ENCODE measurements around the gene FIG4. TPM values are rescaled to one million over a fixed set of nuclear protein-coding genes. Genes with fewer than 3 reads are reported as not detected.

The FIG4 gene
- total RNA-seq, 4 donors from 2014 or later: 4.1 to 35.5 (median 17.4) TPM

DNA sequence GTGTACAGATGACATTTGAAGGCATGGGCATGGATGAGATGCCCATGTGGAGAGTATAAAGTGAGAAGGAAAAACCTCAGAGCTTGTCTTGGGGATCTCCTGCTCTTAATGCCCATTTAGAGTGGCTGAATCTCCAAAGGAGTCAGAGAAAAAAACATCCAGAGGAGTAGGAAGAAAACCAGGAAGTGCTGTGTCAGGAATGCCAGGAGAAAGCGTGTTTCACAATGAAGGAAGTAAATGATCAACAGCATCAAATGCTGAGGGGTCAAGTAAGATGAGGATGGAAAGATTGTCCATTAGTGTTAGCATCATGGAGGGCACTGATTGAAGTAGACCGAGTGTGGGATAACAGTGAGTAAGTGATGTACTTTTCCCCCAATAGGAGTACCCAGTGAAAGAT, 56.1 kb downstream of the FIG4 start:
- TF ChIP-seq POLR2A (IDR thresholded peaks at IDR 0.05): no peak
- TF ChIP-seq, protein P1, sequence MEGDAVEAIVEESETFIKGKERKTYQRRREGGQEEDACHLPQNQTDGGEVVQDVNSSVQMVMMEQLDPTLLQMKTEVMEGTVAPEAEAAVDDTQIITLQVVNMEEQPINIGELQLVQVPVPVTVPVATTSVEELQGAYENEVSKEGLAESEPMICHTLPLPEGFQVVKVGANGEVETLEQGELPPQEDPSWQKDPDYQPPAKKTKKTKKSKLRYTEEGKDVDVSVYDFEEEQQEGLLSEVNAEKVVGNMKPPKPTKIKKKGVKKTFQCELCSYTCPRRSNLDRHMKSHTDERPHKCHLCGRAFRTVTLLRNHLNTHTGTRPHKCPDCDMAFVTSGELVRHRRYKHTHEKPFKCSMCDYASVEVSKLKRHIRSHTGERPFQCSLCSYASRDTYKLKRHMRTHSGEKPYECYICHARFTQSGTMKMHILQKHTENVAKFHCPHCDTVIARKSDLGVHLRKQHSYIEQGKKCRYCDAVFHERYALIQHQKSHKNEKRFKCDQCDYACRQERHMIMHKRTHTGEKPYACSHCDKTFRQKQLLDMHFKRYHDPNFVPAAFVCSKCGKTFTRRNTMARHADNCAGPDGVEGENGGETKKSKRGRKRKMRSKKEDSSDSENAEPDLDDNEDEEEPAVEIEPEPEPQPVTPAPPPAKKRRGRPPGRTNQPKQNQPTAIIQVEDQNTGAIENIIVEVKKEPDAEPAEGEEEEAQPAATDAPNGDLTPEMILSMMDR (IDR thresholded peaks at IDR 0.05): no peak
- intact Hi-C loops (cut with DNase I; ENCODE audit: low total_unique reads): no loop called here
- Histone ChIP-seq H3K27me3 (no peaks in the 10 kb centered on the region), H3K4me3 (no peak overlapping the region), H3K4me1 (no peaks in the 10 kb centered on the region), H3K27ac (no peak overlapping the region), H3K36me3 (no peaks in the 10 kb centered on the region), H3K9me3 (no peaks in the 10 kb centered on the region)
- no peak for DNase-seq

DNA sequence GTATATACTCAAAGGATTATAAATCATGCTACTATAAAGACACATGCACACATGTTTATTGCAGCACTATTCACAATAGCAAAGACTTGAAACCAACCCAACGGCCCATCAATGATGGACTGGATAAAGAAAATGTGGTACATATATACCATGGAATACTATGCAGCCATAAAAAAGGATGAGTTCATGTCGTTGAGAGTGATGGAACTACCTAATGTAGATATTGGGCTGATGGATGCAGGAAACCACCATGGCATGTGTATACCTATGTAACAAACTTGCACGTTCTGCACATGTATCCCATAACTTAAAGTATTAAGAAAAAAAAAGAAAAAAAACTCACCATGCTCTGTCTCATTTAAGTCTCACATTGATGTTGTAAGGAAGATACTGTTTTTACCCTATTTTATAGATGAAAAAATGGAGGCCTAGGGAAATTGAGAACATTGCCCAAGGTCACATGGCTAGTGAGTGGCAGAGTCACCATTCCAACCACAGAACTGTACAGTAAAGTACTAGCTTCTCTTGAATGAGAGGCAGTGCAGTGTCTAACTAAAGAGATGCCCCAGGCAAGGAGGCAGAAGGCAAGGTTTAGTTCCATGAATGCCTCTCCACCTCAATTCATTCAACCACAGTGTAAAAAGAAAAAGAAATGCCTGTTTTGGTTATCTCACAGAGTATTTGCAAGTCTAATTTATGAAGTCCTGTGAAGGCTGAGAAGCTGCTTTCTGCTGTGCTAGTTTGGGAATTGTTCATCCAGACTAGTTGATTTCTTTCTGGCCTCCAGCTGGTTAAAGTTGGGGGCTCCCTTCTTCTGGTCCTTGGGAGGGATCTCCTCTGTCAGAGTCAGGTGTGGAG, 68.2 kb downstream of the FIG4 start:
- Histone ChIP-seq H3K27ac (no peak overlapping the region), H3K36me3 (no peaks in the 10 kb centered on the region), H3K4me1 (no peaks in the 10 kb centered on the region), H3K9me3 (no peaks in the 10 kb centered on the region), H3K27me3 (no peaks in the 10 kb centered on the region), H3K4me3 (no peak overlapping the region)
- no peak for DNase-seq
- no peak for TF ChIP-seq POLR2A (IDR thresholded peaks at IDR 0.05)
- TF ChIP-seq, protein P1 (IDR thresholded peaks at IDR 0.05): no peak
- intact Hi-C loops (cut with DNase I; ENCODE audit: low total_unique reads): no loop called here

DNA sequence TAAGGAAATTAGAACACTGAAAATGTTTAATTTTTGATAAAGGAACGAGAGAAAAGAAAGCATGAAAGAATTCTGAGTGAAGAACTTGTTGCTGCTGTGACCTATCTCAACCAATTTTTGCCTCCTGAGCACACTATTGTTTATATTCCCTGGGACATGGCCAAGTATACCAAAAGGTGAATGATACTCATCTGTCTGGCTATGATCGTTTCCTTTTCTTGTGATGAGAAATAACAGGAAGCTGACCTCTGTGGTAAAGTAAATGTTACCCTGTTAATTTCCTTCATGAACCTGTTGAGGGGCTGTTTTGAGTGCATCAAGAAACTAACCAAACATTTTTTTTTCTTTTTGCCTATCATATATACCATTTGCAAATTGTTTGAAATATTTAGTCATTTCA, 69.1 kb downstream of the FIG4 start:
- Histone ChIP-seq H3K27ac (no peak overlapping the region), H3K27me3 (no peaks in the 10 kb centered on the region), H3K9me3 (no peaks in the 10 kb centered on the region), H3K4me3 (no peak overlapping the region), H3K36me3 (no peaks in the 10 kb centered on the region), H3K4me1 (no peaks in the 10 kb centered on the region)
- TF ChIP-seq, protein P1 (IDR thresholded peaks at IDR 0.05): no peak
- TF ChIP-seq POLR2A (IDR thresholded peaks at IDR 0.05): no peak
- intact Hi-C loops (cut with DNase I; ENCODE audit: low total_unique reads): no loop called here
- no peak for DNase-seq

DNA sequence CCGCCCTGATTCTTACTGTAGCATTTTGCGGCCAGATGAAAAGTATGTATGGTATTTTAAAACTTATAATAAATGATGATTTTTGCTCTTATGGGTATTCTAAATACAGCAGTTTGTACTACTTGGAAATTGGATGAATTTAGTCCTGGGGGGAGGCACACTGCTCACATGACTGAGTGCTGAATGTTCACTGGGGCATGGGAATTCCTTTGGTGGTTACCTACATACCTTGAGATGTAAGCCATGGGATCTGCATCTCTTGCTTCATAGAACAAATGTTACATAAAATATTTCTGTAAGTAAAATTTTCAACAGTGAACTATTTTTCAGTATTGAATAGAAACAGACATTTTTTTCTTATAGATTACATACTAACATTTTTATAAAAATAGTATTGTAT, 71.1 kb downstream of the FIG4 start:
- no peak for DNase-seq
- no peaks in the 10 kb centered on the region for H3K9me3 ChIP-seq
- no peak overlapping the region for H3K27ac ChIP-seq
- TF ChIP-seq, protein P1 (IDR thresholded peaks at IDR 0.05): no peak
- no peak for TF ChIP-seq POLR2A (IDR thresholded peaks at IDR 0.05)
- H3K4me3 ChIP-seq: no peak overlapping the region
- H3K27me3 ChIP-seq: no peaks in the 10 kb centered on the region
- H3K36me3 ChIP-seq: no peaks in the 10 kb centered on the region
- intact Hi-C loops (cut with DNase I; ENCODE audit: low total_unique reads): no loop called here
- H3K4me1 ChIP-seq: no peaks in the 10 kb centered on the region

DNA sequence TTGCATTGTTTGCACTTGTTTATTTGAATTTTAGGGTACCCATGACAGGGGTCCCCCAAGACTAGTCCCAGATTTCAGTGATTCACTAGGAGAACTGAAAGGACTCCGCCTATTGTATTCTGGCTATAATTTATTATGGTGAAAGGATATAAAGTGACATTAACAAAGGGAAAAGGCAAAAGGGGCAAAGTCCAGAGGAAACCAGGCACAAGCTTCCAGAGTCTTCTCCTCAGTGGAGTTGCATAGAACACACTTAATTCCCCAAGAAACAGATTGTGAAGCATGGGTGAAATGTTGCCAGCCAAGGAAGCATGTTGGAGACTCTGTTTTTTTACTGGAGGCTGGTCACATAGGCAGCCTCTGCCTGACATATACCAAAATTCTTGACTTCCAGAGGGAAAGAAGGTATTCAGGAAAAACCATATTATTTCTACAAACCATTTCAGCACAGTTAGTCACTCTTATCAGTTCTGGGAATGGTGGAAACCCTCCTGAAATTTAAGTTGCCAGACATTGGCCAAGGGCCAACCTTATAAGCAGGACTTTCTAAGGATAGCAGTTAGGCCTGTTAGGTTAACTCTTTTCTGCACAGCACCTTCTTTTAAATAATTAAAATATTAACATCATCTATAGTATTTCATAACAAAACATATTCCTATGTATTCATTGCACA, 71.8 kb downstream of the FIG4 start:
- Histone ChIP-seq H3K36me3 (no peaks in the 10 kb centered on the region), H3K27me3 (no peaks in the 10 kb centered on the region), H3K4me1 (no peaks in the 10 kb centered on the region), H3K4me3 (no peak overlapping the region), H3K9me3 (no peaks in the 10 kb centered on the region), H3K27ac (no peak overlapping the region)
- DNase-seq: no peak
- TF ChIP-seq, protein P1 (IDR thresholded peaks at IDR 0.05): no peak
- no peak for TF ChIP-seq POLR2A (IDR thresholded peaks at IDR 0.05)
- intact Hi-C loops (cut with DNase I; ENCODE audit: low total_unique reads): no loop called here
